GM12891 (cell line): Measurements from ENCODE around the gene CFAP97.

Source experiments
- PAX5 ChIP-seq: IDR thresholded peaks from 2 replicates; pipeline ENCODE4 v1.6.1; 2011; ENCODE audit warnings: low read length, moderate library complexity, mild to moderate bottlenecking; ENCODE audit not compliant: insufficient read depth, severe bottlenecking
- POLR2A ChIP-seq: IDR thresholded peaks from 2 replicates; pipeline ENCODE4 v1.6.1; 2011; ENCODE audit warnings: low read depth, low read length, control low read depth
- POLR2AphosphoS5 ChIP-seq: IDR thresholded peaks from 2 replicates; pipeline ENCODE4 v1.6.1; 2011; ENCODE audit warnings: low read depth, low read length, control low read depth
- POU2F2 ChIP-seq: IDR thresholded peaks from 2 replicates; pipeline ENCODE4 v1.6.1; 2011; ENCODE audit warnings: low read depth, mild to moderate bottlenecking, control low read depth, low read length, moderate library complexity
- SPI1 ChIP-seq: IDR thresholded peaks from 2 replicates; pipeline ENCODE4 v1.6.1; 2011; ENCODE audit warnings: low read depth, low read length, control low read depth
- TAF1 ChIP-seq: IDR thresholded peaks from 2 replicates; pipeline ENCODE4 v1.6.1; 2011; ENCODE audit warnings: low read depth, low read length, control low read depth

- TF ChIP-seq POLR2A (no peak), POLR2AphosphoS5 (no peak), TAF1 (no peak), SPI1 (no peak), PAX5 (no peak), POU2F2 (no peak)
Observed at GRCh38 chr4:185248393-185249039, 44.7 kb upstream of the CFAP97 start.
